A673 (cell line): ENCODE results near the gene GNAQ. TPM values are rescaled to one million over a fixed set of nuclear protein-coding genes. Genes with fewer than 3 reads are reported as not detected.

ENCODE experiments used
- BruUV-seq: library from RNA; stranded (reverse); fragments of 400-500 nt; replicated peaks from 2 replicates; lab custom pipeline; 2021; lab: Mats Ljungman, UMichigan
- CTCF ChIA-PET: fragments of 300-600 bp; sonication (Branson Sonifier 250); formaldehyde crosslinking; loops from one replicate; lab custom pipeline; 2022; ENCODE audit warnings: antibody characterized with exemption; lab: Charles Lee
- POLR2A ChIA-PET: fragments of 300-600 bp; sonication (Branson Sonifier 250); formaldehyde crosslinking; loops from one replicate; lab custom pipeline; 2022; ENCODE audit warnings: antibody characterized with exemption; ENCODE audit not compliant: low non-redundant PET; lab: Charles Lee
- DNase-seq: peaks from one replicate; pipeline ENCODE4 v3.0.0-alpha.2; 2015; ENCODE audit warnings: low spot score
- H3K27ac ChIP-seq: fragments of 200-600 bp; sonication (generic); 2 replicates; pipeline ENCODE4 v1.5.1; 2016; ENCODE audit warnings: mixed run types, low read depth, mild to moderate bottlenecking, mixed read lengths, antibody characterized with exemption, low read length; ENCODE audit not compliant: poor library complexity, severe bottlenecking
- H3K27me3 ChIP-seq: fragments of 200-600 bp; sonication (generic); replicated peaks from 2 replicates; pipeline ENCODE4 v1.6.1; 2017; ENCODE audit warnings: mixed run types, low read depth, mild to moderate bottlenecking, mixed read lengths, antibody characterized with exemption, low read length; ENCODE audit not compliant: insufficient read depth, poor library complexity
- H3K36me3 ChIP-seq: fragments of 200-600 bp; sonication (generic); 2 replicates; pipeline ENCODE4 v1.6.1; 2016; ENCODE audit warnings: mixed run types, mild to moderate bottlenecking, mixed read lengths, antibody characterized with exemption, low read length; ENCODE audit not compliant: insufficient read depth, poor library complexity, severe bottlenecking
- H3K4me1 ChIP-seq: fragments of 200-600 bp; sonication (generic); 2 replicates; pipeline ENCODE4 v1.6.1; 2017; ENCODE audit warnings: mixed run types, mild to moderate bottlenecking, mixed read lengths, antibody characterized with exemption, low read length; ENCODE audit not compliant: insufficient read depth, poor library complexity, severe bottlenecking
- H3K4me3 ChIP-seq: fragments of 200-600 bp; sonication (generic); 2 replicates; pipeline ENCODE4 v1.5.1; 2016; ENCODE audit warnings: low read depth, mixed run types, mild to moderate bottlenecking, mixed read lengths, low read length; ENCODE audit not compliant: poor library complexity, severe bottlenecking
- H3K9me3 ChIP-seq: fragments of 200-600 bp; sonication (generic); 2 replicates; pipeline ENCODE4 v1.6.1; 2016; ENCODE audit warnings: mixed run types, low read depth, mild to moderate bottlenecking, mixed read lengths, antibody characterized with exemption, low read length; ENCODE audit not compliant: poor library complexity, severe bottlenecking
- EZH2 ChIP-seq: fragments of 200-600 bp; sonication (generic); IDR thresholded peaks from 2 replicates; pipeline ENCODE4 v1.6.1; 2017; ENCODE audit warnings: borderline replicate concordance, low read depth, mild to moderate bottlenecking, mixed read lengths, antibody characterized with exemption, low read length; ENCODE audit not compliant: poor library complexity, severe bottlenecking
- intact Hi-C: fragments of 100-400 bp; cut with micrococcal nuclease; formaldehyde crosslinking; loops from one replicate; pipeline ENCODE4 v1.10.0; 2022; ENCODE audit not compliant: unreplicated experiment
- total RNA-seq: library from RNA; stranded (reverse); gene quantifications from 2 replicates; pipeline ENCODE4 v1.2.3, GENCODE V29; 2021
- TF ChIP-seq, protein P1 (sequence below): fragments of 300-800, 200-600 bp; sonication (generic); conservative IDR thresholded peaks from 2 replicates; pipeline ENCODE4 v1.5.1; 2017; ENCODE audit warnings: low read depth, mild to moderate bottlenecking, antibody characterized with exemption, low read length, moderate library complexity, mixed read lengths

GNAQ gene
- total RNA-seq, 1 experiment from 2014 or later: 69.9 TPM

DNA sequence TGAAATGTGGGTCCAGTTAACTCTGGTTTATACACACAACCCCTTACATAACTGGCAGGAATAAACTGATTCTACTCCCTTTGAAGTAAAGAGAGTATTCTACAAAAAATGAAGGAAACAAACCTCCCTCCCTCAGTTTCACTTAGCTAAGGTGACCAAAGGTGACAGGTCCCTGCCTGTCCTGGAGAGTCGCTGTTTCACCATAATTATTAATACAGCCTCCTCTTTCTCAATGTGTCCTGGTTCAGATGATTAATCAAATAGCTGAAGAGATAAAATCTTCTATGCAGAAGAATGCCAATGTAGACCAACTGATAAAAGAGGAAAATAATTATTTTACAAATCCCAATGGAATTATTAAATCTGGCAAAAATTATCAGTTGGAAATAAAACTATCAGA is 219.8 kb downstream of the GNAQ start:
- Histone ChIP-seq H3K27ac (no peak overlapping the region), H3K4me3 (no peak overlapping the region), H3K27me3 (no peaks in the 10 kb centered on the region), H3K4me1 (peaks cover 10% of the 10 kb centered on the region), H3K36me3 (no peaks in the 10 kb centered on the region), H3K9me3 (no peaks in the 10 kb centered on the region)
- no TSS peak for BruUV-seq
- ChIA-PET POLR2A (interaction anchor here (0.7 kb wide), 1 partner anchor 70 kb away, joined by 3 read pairs; no protein-coding TSS in a partner anchor), CTCF (no interaction called here)
- DNase-seq: no peak
- TF ChIP-seq, protein P1, sequence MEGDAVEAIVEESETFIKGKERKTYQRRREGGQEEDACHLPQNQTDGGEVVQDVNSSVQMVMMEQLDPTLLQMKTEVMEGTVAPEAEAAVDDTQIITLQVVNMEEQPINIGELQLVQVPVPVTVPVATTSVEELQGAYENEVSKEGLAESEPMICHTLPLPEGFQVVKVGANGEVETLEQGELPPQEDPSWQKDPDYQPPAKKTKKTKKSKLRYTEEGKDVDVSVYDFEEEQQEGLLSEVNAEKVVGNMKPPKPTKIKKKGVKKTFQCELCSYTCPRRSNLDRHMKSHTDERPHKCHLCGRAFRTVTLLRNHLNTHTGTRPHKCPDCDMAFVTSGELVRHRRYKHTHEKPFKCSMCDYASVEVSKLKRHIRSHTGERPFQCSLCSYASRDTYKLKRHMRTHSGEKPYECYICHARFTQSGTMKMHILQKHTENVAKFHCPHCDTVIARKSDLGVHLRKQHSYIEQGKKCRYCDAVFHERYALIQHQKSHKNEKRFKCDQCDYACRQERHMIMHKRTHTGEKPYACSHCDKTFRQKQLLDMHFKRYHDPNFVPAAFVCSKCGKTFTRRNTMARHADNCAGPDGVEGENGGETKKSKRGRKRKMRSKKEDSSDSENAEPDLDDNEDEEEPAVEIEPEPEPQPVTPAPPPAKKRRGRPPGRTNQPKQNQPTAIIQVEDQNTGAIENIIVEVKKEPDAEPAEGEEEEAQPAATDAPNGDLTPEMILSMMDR: no peak
- TF ChIP-seq EZH2: no peak
- intact Hi-C loops: no loop called here

DNA sequence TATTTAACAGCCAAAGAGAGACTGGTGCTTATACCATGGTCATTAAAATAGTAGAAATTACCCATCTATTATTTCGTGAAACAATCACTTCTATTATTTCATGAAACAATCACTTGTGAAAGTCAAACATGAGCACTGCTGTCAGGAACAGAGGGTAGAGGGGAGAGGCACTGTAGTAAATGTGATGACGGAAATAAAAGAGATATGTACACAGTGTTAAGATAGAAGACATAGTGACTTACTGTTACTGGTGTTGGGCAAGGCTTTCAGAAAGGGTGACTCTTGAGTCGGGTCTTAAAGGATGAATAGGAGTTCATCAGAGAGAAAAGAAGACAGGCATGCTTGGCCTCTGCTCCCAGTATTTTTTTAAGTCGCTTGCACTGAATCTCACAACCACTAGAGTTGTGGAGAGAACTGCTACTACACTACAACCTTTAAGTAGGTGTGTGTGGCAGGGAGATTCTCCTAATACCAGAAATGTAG is 220.9 kb downstream of the GNAQ start:
- Histone ChIP-seq H3K27me3 (no peaks in the 10 kb centered on the region), H3K9me3 (no peaks in the 10 kb centered on the region), H3K27ac (no peak overlapping the region), H3K4me3 (no peak overlapping the region), H3K36me3 (no peaks in the 10 kb centered on the region), H3K4me1 (peaks cover 7% of the 10 kb centered on the region)
- ChIA-PET CTCF (interaction anchor here (0.5 kb wide), 1 partner anchor 93 kb away, joined by 8 read pairs; no protein-coding TSS in a partner anchor), POLR2A (no interaction called here)
- no peak for DNase-seq
- intact Hi-C loops: no loop called here
- TF ChIP-seq, protein P1: no peak
- TF ChIP-seq EZH2: no peak
- no TSS peak for BruUV-seq

DNA sequence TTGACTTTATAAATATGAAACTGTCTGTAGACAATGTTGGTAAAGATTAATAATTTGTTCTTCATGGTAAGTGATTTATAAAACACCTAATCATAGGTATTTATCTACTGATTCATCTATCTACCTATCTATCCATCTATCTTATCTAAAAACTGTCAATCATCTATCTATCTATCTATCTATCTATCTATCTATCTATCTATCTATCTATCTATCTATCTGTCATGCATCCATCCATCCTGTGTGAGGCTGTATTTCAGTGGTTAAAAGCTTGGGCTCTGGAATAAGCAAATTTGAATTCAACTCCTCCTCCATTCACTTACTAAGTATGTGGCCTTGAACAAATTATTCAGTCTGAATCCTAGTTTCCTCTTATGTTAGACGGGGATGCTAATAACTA is 221.6 kb downstream of the GNAQ start:
- Histone ChIP-seq H3K27me3 (no peaks in the 10 kb centered on the region), H3K9me3 (no peaks in the 10 kb centered on the region), H3K27ac (no peak overlapping the region), H3K36me3 (no peaks in the 10 kb centered on the region), H3K4me3 (no peak overlapping the region), H3K4me1 (peaks cover 7% of the 10 kb centered on the region)
- POLR2A ChIA-PET: no interaction called here
- TF ChIP-seq, protein P1: no peak
- TF ChIP-seq EZH2: no peak
- CTCF ChIA-PET: no interaction called here
- intact Hi-C loops: no loop called here
- no peak for DNase-seq
- no TSS peak for BruUV-seq
